ENCODE results near the gene ZSCAN5A.
"Not testable (repeated sequence)": the region's sequence is repeated elsewhere in the genome, so short reads cannot be mapped to it uniquely, and the experiment has no call there.

DNA sequence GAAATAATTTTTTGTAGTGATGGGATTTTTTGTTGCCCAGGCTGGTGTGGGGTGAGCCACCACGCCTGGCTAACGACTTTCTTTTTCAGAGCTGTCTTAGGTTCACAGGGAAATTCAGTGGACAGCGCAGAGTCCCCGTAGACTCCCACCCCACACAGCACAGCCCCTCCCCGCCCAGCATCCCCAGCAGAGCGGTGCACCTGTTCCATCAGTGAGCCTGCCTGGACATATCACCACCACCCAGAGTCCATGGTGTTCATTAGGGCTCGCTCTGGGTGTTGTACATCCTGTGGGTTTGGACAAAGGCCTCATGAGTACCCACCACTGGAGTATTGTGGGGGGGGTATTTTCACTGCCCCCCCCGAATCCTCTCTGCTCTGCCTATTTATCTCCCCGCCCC is 104.6 kb downstream of the ZSCAN5A start:
- TF ChIP-seq EZH2phosphoT487 (IDR thresholded peaks at IDR 0.05; ENCODE audit: insufficient read depth, low read depth); EZH2 (IDR thresholded peaks at IDR 0.05; ENCODE audit: insufficient read depth, poor library complexity, severe bottlenecking): not testable (repeated sequence)

Measured in GM23248 (cell line).